Measurements from ENCODE around the gene EVPLL. TPM values are rescaled to one million over a fixed set of nuclear protein-coding genes. Genes with fewer than 3 reads are reported as not detected.

Gene EVPLL
- total and polyA plus RNA-seq, 9 of the 15 experiments (the other 6 are each of a cell fraction or from before 2014, with no cell fraction given): not detected

- TF ChIP-seq ZNF445 (CRISPR knock-in tag; IDR thresholded peaks at IDR 0.05; ENCODE audit: low read depth): no peak
- no peak for TF ChIP-seq PRDM10 (IDR thresholded peaks at IDR 0.05; ENCODE audit: partially characterized antibody)
These were observed 14.2 kb upstream of the EVPLL start, which contains the start of gene SHMT1 (continued) for GRCh38 chr17:18363101-18364049.

GRCh38 chr17:18364166-18364565 lies 13.4 kb upstream of the EVPLL start:
- CTCF ChIA-PET (ENCODE audit: low intra/inter-chr PET ratio): no interaction called here
- Histone ChIP-seq H3K9ac (ENCODE audit: insufficient read depth in 1 of 2, low read depth in 2 of 2, low read length in 2 of 2) (no peak overlapping the region), H3K36me3 (ENCODE audit: control insufficient read depth, insufficient read depth, low read length) (peaks cover 5% of the 10 kb centered on the region; the same call in 1 of the 3 replicates), H4K20me1 (replicated peaks; ENCODE audit: control insufficient read depth, insufficient read depth, low read length) (no peaks in the 10 kb centered on the region), H3K9me3 (replicated peaks; ENCODE audit: control insufficient read depth, insufficient read depth, low read depth, low read length) (no peaks in the 10 kb centered on the region), H3K4me3 (no peak overlapping the region), H3K27me3 (ENCODE audit: control insufficient read depth in 2 of 2, insufficient read depth in 2 of 2, low read length in 2 of 2) (no peaks in the 10 kb centered on the region), H3K79me2 (ENCODE audit: control insufficient read depth, insufficient read depth, low read length) (peaks cover 18% of the 10 kb centered on the region), H3K4me2 (ENCODE audit: insufficient read depth, low read length) (no peak overlapping the region), H3K27ac (ENCODE audit: extremely low read depth, low read depth, low read length) (no peak overlapping the region), H3K9me1 (ENCODE audit: control insufficient read depth, insufficient read depth, low read length) (no peaks in the 10 kb centered on the region), H3K4me1 (replicated peaks in 1 of 2; ENCODE audit: control insufficient read depth in 2 of 2, insufficient read depth in 2 of 2, low read length in 2 of 2) (peaks cover 0 to 14% of the 10 kb centered on the region in 2 experiments; a peak in 3 of 5 replicates), H2AFZ (ENCODE audit: low read depth, low read length) (peak overlapping the region; percentile 95; the same call in 1 of the 2 replicates)
- ATAC-seq (no peak), FAIRE-seq (no peak), DNase-seq (ENCODE audit: extremely low read depth in 1 of 4, low spot score in 3 of 4) (no peak)
- intact Hi-C loops (cut with micrococcal nuclease) (no loop called here), in situ Hi-C loops (cut with MboI) (no loop called here)
- WGBS (ENCODE audit: insufficient coverage, low coverage, missing lambda C conversion rate): 64% methylated on average over 6 of the region's 6 CpGs
- POLR2A ChIA-PET: no interaction called here
- no TSS peak for BruUV-seq (replicated peaks)
- TF ChIP-seq GABPA (tag; conservative IDR thresholded peaks at IDR 0.05; ENCODE audit: low read depth): no peak
- no peak for TF ChIP-seq CEBPZ (IDR thresholded peaks at IDR 0.05; ENCODE audit: borderline replicate concordance, low read depth, low read length)
- TF ChIP-seq BDP1 (IDR thresholded peaks at IDR 0.05; ENCODE audit: insufficient read depth, insufficient read length): no peak
- TF ChIP-seq DPF2 (IDR thresholded peaks at IDR 0.05): no peak

Measured in K562 (cell line).